Small intestine (tissue), 7 donors: ENCODE measurements around the gene MZB1. TPM values are rescaled to one million over a fixed set of nuclear protein-coding genes. Genes with fewer than 3 reads are reported as not detected.
"Not testable (repeated sequence)": the region's sequence is repeated elsewhere in the genome, so short reads cannot be mapped to it uniquely, and the experiment has no call there.

Source experiments
- DNase-seq, 2 donors: peaks; one replicate each; pipeline versions ENCODE4 v3.0.0 to v3.0.0-alpha.2; 2013
- FAIRE-seq: peaks from 2 replicates; lab custom pipeline; 2012; peaks lifted over from hg19 to GRCh38; lab: Jason Lieb, UNC
- H3K27ac ChIP-seq, 3 donors: one replicate each; pipeline ENCODE4 v1.5.1; 2013; ENCODE audit warnings: low read length in 2 of 3, mild to moderate bottlenecking in 2 of 3, control low read depth in 1 of 3, inconsistent platforms in 1 of 3, low read depth in 1 of 3, moderate library complexity in 1 of 3
- H3K27me3 ChIP-seq, 3 donors: one replicate each; pipeline ENCODE4 v1.6.1; 2013; ENCODE audit warnings: low read length in 3 of 3, inconsistent platforms in 1 of 3; ENCODE audit not compliant: control insufficient read depth in 3 of 3, insufficient read depth in 3 of 3
- H3K36me3 ChIP-seq, 3 donors: one replicate each; pipeline ENCODE4 v1.6.1; 2013; ENCODE audit warnings: low read length in 3 of 3, inconsistent platforms in 1 of 3, low read depth in 1 of 3, mild to moderate bottlenecking in 1 of 3, moderate library complexity in 1 of 3; ENCODE audit not compliant: control insufficient read depth in 3 of 3, insufficient read depth in 2 of 3
- H3K4me1 ChIP-seq, 3 donors: one replicate each; pipeline ENCODE4 v1.6.1; 2013; ENCODE audit warnings: low read length in 2 of 3, inconsistent platforms in 1 of 3, low read depth in 1 of 3, mild to moderate bottlenecking in 1 of 3, moderate library complexity in 1 of 3; ENCODE audit not compliant: control insufficient read depth in 3 of 3, insufficient read depth in 2 of 3
- H3K4me3 ChIP-seq, 3 donors: one replicate each; pipeline ENCODE4 v1.5.1; 2013; ENCODE audit warnings: low read length in 3 of 3, control low read depth in 1 of 3, inconsistent platforms in 1 of 3, low read depth in 1 of 3, mild to moderate bottlenecking in 1 of 3, moderate library complexity in 1 of 3
- H3K9me3 ChIP-seq, 2 donors: one replicate each; pipeline ENCODE4 v1.6.1; 2013; ENCODE audit warnings: low read depth in 1 of 2, low read length in 1 of 2; ENCODE audit not compliant: control insufficient read depth in 2 of 2, insufficient read depth in 1 of 2
- WGBS, 3 donors: extraction: QIAGEN DNeasy Blood & Tissue Kit; methylation state at CpG; one replicate each; pipeline ENCODE4 v1.1.7; 2013; 5-methylcytosine and 5-hydroxymethylcytosine counted together
- polyA plus RNA-seq, 4 donors: library from polyadenylated mRNA; stranded (reverse) in 3 of 4; unstranded in 1 of 4; fragments of 200-250 nt in 3 of 4; fragments of 120-200 nt in 1 of 4; gene quantifications; one replicate each; pipeline versions ENCODE4 v1.2.1 to v1.2.3, GENCODE V29; 2013
- donor health status: healthy with polysubstance abuse.
- donor health status: control.
- donor health status: control.
- donor health status: Bipolar disorder and iron deficiency.
- donor health status: healthy.

The MZB1 gene
- polyA plus RNA-seq, 4 donors: 1.7 to 58.9 (median 8.3) TPM

DNA sequence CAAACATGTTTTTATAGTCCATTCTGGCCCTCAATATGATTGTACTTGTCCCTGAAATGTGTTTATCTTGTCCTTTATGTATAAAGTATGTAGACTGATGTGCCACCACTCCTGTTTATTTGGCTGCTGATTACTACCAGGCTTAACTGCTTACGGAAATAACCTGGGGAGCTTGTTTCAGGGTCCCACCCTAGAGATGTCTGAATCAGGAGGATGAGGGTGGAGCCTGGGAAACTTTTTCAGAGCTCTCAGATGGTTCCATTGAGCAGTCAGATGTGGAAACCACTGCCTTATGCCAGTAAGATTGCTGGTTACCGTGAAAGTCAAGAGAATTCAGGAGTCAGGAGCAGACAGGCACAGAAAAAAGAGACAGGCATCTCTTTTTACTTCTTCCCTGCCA lies 25.8 kb downstream of the MZB1 start:
- Histone ChIP-seq H3K27ac (no peak overlapping the region), H3K9me3 (no peaks in the 10 kb centered on the region), H3K36me3 (peaks cover 5 to 53% (median 17%) of the 10 kb centered on the region in 3 donors), H3K4me3 (no peak overlapping the region), H3K27me3 (no peaks in the 10 kb centered on the region), H3K4me1 (no peaks in the 10 kb centered on the region)
- 81 to 94% (median 92%) methylated on average over 2 of the region's 2 CpGs for WGBS, 3 donors
- FAIRE-seq (no peak), DNase-seq (no peak)

DNA sequence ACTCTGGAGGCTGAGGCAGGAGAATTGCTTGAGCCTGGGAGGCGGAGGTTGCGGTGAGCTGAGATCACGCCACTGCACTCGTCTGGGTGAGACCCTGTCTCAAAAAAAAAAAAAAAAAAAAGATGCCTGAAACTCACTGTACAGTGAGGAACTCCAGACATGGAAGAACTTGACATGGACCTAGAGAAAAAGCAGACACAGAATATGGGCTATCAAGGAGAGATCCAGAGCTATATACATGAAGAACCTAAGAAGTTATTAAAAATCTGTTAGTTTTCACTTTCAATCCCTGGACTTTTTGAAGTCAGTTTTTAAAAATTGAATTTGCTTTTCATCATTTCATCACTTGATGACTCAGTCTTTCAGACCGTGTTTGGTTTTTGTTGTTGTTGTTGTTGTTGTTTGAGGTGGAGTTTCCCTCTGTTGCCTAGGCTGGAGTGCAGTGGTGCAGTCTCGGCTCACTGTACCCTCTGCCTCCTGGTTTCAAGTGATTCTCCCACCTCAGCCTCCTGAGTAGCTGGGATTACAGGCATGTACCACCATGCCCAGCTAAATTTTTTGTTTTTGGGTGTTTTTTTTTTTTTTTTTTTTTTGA lies 27.8 kb downstream of the MZB1 start:
- H3K27me3 ChIP-seq: no peaks in the 10 kb centered on the region
- FAIRE-seq (no peak), DNase-seq (no peak)
- H3K4me3 ChIP-seq: no peak overlapping the region
- no peak overlapping the region for H3K27ac ChIP-seq
- WGBS, 3 donors: 83 to 87% (median 83%) methylated on average over 6 of the region's 6 CpGs
- H3K36me3 ChIP-seq: peaks cover 5 to 56% (median 12%) of the 10 kb centered on the region in 3 donors
- H3K9me3 ChIP-seq: no peaks in the 10 kb centered on the region
- no peaks in the 10 kb centered on the region for H3K4me1 ChIP-seq

DNA sequence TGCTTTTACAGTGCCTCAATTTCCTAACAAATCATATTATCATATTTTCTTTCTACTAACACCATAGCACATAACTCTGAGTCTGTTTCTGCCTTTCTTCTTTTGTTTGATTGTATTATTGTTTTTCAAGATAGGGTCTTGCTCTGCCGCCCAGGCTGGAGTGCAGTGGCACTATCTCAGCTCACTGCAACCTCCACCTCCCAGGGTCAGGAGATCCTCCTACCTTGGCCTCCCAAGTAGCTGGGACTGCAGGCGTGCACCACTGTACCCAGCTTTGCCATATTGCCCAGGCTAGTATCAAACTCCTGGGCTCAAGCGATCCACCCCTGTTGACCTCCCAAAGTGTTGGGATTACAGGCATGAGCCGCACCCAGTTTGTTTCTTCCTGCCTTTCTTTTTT lies 29.3 kb downstream of the MZB1 start:
- DNase-seq (no peak), FAIRE-seq (no peak)
- H3K4me3 ChIP-seq: no peak overlapping the region
- no peak overlapping the region for H3K27ac ChIP-seq
- H3K4me1 ChIP-seq: no peaks in the 10 kb centered on the region
- H3K36me3 ChIP-seq: peaks cover 2 to 51% (median 4%) of the 10 kb centered on the region in 3 donors
- H3K27me3 ChIP-seq: no peaks in the 10 kb centered on the region
- no peaks in the 10 kb centered on the region for H3K9me3 ChIP-seq
- 94 to 97% (median 96%) methylated on average over 4 of the region's 4 CpGs for WGBS, 3 donors

DNA sequence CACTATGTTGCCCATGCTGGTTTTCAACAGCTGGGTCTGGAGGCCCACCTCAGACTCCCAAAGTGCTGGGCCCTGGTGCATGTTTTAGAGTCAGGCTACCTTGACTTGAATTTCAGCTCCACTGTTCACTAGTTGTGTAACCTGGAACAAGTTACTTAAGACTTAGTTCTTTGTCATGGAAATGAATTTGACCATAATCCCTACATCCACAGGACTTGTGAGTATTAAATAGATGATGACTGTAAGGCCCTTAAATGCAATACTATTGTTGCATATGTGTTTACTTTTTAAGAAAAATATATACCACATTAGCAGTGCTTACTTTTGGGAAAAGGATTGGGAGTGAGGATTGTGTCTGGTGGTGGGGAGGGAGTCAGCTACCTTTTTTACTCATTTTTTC lies 31.6 kb downstream of the MZB1 start:
- Histone ChIP-seq H3K4me3 (no peak overlapping the region), H3K27me3 (no peaks in the 10 kb centered on the region), H3K9me3 (no peaks in the 10 kb centered on the region), H3K4me1 (no peaks in the 10 kb centered on the region), H3K27ac (no peak overlapping the region), H3K36me3 (peaks cover 0 to 47% (median 2%) of the 10 kb centered on the region in 3 donors)
- FAIRE-seq (no peak), DNase-seq (no peak)

DNA sequence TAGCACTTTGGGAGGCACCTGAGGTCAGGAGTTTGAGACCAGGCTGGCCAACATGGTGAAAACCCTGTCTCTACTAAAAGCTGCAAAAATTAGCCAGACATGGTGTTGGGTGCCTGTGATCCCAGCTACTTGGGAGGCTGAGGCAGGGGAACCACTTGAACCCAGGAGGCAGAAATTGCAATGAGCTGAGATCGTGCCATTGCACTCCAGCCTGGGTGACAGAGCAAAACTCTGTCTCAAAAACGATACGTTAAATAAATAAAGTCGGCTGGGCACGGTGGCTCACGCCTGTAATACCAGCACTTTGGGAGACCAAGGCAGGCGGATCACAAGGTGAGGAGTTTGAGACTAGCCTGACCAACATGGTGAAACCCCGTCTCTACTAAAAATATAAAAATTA lies 33.8 kb downstream of the MZB1 start:
- WGBS, 3 donors: 96 to 100% (median 98%) methylated on average over 8 of the region's 8 CpGs
- H3K4me1 ChIP-seq, H3K9me3 ChIP-seq, H3K27me3 ChIP-seq, FAIRE-seq, DNase-seq, H3K27ac ChIP-seq, H3K4me3 ChIP-seq: not testable (repeated sequence)
- peaks cover 0 to 45% (median 2%) of the 10 kb centered on the region in 3 donors for H3K36me3 ChIP-seq

DNA sequence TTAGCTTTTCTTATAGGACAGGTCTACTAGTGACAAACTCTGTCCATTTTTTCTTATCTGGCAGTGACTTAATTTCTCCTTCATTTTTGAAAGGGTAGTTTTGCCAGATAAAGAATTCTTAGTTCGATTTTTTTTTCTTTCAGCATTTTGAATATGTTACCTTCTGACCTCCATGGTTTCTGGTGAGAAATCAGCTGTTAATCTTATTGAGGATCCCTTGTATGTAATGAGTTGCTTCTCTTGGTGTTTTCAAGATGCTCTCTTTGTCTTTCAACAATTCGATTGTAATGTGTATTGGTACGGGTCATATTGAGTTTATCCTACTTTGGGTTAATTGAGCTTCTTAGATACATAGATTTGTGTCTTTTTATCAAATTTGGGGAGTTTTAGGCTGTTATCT lies 35.5 kb downstream of the MZB1 start:
- no peaks in the 10 kb centered on the region for H3K27me3 ChIP-seq
- 94 to 97% (median 97%) methylated on average over 3 of the region's 3 CpGs for WGBS, 3 donors
- DNase-seq: no peak
- no peak overlapping the region for H3K4me3 ChIP-seq
- H3K4me1 ChIP-seq: no peaks in the 10 kb centered on the region
- no peak for FAIRE-seq
- no peak overlapping the region for H3K27ac ChIP-seq
- peaks cover 0 to 35% (median 0%) of the 10 kb centered on the region in 3 donors for H3K36me3 ChIP-seq
- no peaks in the 10 kb centered on the region for H3K9me3 ChIP-seq

DNA sequence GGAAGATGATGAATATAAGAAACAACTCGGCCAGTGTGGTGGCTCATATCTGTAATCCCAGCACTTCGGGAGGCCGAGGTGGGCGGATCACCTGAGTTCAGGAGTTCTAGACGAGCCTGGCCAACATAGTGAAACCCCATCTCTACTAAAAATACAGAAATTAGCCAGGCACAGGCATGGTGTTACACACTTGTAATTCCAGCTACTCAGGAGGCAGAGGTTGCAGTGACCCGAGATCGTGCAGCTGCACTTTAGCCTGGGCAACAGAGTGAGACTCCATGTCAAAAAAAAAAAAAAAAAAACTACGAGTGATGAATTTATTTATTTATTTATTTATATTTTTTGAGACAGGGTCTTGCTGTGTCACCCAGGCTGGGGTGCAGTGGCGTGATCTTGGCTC lies 41.9 kb downstream of the MZB1 start:
- Histone ChIP-seq H3K4me1 (peaks cover 2 to 12% (median 6%) of the 10 kb centered on the region in 3 donors), H3K36me3 (peaks cover 0 to 34% (median 0%) of the 10 kb centered on the region in 3 donors)
- not testable (repeated sequence) for H3K27me3 ChIP-seq, FAIRE-seq, H3K27ac ChIP-seq, DNase-seq, H3K9me3 ChIP-seq, H3K4me3 ChIP-seq
- WGBS, 3 donors: 81 to 89% (median 81%) methylated on average over 9 of the region's 9 CpGs

DNA sequence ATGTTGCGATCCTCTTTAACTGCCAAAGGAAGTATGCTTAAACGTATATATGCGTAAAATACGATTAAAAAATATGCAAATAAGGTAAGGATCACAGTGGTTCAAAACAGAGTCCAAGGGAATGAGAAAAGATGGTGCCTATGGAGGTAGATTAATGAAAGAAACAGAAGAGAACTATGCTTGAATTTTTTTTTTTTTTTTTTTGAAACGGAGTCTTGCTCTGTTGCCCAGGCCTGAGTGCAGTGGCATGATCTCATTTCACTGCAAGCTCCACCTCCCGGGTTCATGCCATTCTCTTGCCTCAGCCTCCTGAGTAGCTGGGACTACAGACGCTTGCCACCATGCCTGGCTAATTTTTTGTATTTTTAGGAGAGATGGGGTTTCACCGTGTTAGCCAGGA lies 44.3 kb downstream of the MZB1 start:
- not testable (repeated sequence) for FAIRE-seq
- peaks cover 0 to 28% (median 0%) of the 10 kb centered on the region in 3 donors for H3K36me3 ChIP-seq

DNA sequence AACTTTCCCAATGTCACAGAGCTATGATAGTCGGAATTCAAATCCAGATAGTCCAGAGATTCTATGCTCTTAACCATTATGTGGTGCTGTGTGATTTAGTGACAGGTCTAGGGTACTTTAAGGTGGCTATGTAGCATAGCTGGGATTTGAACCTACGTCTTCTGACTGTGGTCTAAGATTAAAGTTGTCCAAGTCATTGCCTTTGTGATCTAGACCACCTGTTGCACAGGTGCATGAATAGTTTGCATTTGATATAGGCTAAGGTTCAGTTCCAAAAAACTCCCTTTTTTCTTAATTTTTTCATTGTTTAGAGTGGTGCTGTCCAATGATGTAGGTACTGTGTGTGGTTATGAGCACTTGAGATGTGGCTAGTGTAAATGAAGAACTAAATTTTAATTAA lies 45.5 kb downstream of the MZB1 start:
- Histone ChIP-seq H3K27ac (no peak overlapping the region), H3K27me3 (no peaks in the 10 kb centered on the region), H3K4me3 (no peak overlapping the region), H3K9me3 (no peaks in the 10 kb centered on the region), H3K36me3 (peaks cover 0 to 24% (median 0%) of the 10 kb centered on the region in 3 donors), H3K4me1 (peaks cover 2 to 15% (median 6%) of the 10 kb centered on the region in 3 donors)
- FAIRE-seq (no peak), DNase-seq (no peak)
- 60 to 84% (median 77%) methylated on average over 2 of the region's 2 CpGs for WGBS, 3 donors

More for the DNA sequence above, 44.3 kb downstream of the MZB1 start:
- H3K4me1 ChIP-seq: peaks cover 2 to 15% (median 6%) of the 10 kb centered on the region in 3 donors
- DNase-seq, H3K9me3 ChIP-seq, H3K4me3 ChIP-seq, H3K27me3 ChIP-seq, H3K27ac ChIP-seq: not testable (repeated sequence)
- 95 to 96% (median 96%) methylated on average over 8 of the region's 8 CpGs for WGBS, 3 donors
